Measurements from ENCODE around the gene ING2.

DNA sequence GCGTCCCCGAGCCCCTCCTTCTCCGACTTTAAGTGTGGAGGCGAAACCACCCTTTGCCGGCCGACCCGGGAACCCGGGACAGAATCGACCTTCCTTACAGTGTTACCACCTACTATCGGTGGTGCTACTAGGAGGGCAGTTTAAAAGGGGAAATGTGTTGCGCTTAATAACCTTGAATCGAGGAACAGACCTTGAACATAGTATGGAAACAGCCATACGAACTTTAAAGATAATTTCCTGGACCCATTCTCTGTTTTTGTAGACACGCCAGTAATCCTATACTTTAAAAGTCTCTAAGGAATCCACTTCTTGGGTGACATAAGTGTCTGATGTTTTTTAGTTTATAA, 1.5 kb downstream of the ING2 start:
- TF ChIP-seq, protein P1, sequence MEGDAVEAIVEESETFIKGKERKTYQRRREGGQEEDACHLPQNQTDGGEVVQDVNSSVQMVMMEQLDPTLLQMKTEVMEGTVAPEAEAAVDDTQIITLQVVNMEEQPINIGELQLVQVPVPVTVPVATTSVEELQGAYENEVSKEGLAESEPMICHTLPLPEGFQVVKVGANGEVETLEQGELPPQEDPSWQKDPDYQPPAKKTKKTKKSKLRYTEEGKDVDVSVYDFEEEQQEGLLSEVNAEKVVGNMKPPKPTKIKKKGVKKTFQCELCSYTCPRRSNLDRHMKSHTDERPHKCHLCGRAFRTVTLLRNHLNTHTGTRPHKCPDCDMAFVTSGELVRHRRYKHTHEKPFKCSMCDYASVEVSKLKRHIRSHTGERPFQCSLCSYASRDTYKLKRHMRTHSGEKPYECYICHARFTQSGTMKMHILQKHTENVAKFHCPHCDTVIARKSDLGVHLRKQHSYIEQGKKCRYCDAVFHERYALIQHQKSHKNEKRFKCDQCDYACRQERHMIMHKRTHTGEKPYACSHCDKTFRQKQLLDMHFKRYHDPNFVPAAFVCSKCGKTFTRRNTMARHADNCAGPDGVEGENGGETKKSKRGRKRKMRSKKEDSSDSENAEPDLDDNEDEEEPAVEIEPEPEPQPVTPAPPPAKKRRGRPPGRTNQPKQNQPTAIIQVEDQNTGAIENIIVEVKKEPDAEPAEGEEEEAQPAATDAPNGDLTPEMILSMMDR (optimal IDR thresholded peaks at IDR 0.05 in 1 of 3, IDR thresholded peaks at IDR 0.05 in 1 of 3, conservative IDR thresholded peaks at IDR 0.05 in 1 of 3; ENCODE audit: extremely low read depth in 1 of 3, insufficient read depth in 2 of 3, low read length in 3 of 3) = no peak
- TF ChIP-seq EZH2 (IDR thresholded peaks at IDR 0.05; ENCODE audit: low read length) = no peak

All from keratinocyte (primary cell).